ENCODE results near the gene DNAJB14. TPM values are rescaled to one million over a fixed set of nuclear protein-coding genes. Genes with fewer than 3 reads are reported as not detected.

The DNAJB14 gene
- total RNA-seq, 1 donor from 2014 or later, result 45.6 TPM

DNA sequence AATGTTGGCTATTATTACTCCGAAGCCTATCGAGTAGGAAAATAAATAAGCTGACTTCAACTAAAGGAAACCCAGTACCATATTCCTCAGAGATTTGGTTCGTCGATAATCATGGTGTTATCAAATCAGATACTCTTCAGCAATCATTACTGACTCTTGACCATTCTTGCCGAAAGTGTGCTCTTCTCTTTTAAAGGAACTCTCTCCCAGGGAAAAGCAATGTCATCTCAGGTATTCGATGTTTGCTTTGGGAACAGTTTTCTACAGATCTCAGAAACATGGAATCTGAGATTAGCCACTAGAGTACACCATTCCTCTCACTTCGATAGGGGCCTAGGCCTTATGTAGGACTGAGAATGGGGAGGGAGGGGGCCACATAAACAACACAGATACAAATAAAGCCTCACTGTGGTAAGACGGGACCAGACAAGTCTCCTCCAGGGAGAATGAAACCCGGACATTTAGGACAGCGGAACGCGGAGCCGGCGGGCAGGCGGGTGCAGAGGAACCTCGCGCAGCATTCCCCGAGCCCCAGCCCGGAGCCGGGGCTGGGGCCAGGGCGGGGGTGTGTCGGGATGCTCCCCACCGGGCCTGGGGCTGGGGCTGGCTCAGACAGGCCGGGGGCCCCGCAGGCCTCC is 581 bp downstream of the DNAJB14 start:
- no peak for DNase-seq (ENCODE audit: low spot score)

DNA sequence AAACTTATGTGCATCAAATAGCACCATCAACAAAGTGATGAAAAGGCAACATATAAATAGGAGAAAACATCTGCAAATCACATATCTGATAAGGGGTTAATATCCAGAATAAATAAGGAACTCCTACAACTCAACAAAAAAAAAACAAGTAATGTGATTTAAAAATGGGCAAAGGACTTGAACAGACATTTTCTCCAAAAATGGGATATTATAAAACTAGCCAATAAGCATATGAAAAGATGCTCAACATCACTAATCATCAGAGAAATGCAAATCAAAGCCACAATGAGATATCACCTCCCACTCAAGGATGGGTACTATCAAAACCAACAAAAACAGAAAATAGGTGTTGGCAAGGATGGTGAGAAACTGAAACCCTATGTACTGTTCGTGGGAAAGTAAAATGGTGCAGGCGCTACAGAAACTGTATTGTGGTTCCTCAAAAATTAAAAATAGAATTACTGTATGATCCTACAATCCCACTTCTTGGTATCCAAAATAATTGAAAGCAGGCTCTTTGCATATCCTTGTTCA is 2.4 kb downstream of the DNAJB14 start:
- no peak for DNase-seq (ENCODE audit: low spot score)

GRCh38 chr4:99938243-99938753 is 8.1 kb downstream of the DNAJB14 start:
- no peak for DNase-seq (ENCODE audit: low spot score)

- DNase-seq (ENCODE audit: low spot score), result no peak
These were observed 11.5 kb downstream of the DNAJB14 start for GRCh38 chr4:99934891-99935290.

DNA sequence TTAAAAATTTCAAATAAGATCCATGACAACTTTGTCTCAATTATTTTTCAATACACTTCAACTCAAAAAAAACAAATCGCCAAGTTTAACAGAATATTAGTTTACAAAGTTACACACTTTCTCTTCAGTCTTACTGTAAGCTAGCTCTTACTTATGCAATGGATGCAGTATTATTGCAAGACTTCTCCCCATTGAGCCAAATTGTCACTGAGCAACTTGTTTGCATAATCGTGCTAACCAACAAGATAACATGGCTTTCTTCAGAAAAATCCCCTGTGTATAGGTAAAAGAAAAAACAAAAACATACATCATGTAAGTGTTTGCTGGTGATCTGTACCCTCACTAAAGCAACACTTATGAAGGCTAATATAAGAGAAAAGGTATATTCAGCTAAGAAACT is 18.9 kb downstream of the DNAJB14 start:
- DNase-seq (ENCODE audit: low spot score), result no peak

DNA sequence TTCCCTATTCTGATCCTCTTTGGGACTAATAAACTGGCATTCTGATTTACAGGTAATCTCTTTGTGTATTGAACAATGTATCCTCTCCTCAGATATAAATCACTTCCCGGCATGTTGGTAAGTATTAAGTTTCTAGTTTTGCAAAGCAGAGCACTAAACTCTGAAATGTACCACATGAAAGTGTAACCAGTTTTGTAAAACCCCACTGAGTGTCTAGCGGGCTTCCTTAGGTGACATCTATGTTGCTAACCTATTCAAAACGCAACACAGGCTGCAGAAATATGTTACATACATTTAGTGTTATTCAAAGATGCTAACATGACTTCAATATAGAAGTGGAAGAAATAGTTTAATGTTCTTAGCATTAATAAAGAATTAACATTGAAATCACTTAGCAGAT is 25.2 kb downstream of the DNAJB14 start:
- no peak for DNase-seq (ENCODE audit: low spot score)

DNA sequence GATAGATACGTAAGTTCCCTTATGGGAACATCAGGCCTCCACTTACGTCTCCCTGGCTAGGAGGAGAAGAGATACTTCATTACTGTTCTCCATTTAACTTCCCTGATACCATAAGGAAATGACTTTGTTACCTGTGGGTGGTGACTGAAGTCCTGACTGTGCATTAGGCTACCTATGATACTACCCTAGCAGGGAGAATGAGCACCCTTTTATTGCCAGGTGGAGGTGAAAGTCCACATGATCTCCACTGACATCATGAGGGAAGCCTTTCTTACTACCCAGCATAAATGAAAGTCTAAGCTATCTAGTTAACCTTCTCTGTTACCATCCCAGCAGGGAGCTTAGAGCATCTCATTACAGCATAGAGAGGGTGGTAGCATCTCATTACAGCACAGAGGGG is 27.8 kb downstream of the DNAJB14 start:
- no peak for DNase-seq (ENCODE audit: low spot score)

- DNase-seq (ENCODE audit: low spot score), result no peak
These were observed 28.8 kb downstream of the DNAJB14 start for GRCh38 chr4:99917575-99917974.

DNA sequence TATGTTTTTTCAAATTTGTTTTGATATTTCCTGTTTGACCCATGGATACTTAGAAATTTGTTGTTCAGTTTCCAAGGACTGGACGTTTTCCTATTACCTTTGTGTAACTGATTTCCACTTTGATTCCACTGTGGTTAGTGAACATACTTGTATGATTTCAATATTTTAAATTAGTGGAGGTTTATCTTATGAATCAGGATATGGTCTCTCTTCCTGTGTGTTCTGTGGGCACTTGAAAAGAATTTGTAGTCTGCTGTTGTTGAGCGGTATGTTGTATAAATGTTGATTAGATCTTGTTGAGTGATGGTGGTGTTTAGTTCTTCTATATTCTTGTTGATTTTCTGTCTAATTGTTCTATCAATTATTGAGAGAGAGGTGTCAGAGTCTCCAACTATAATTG is 31.0 kb downstream of the DNAJB14 start:
- no peak for DNase-seq (ENCODE audit: low spot score)

DNA sequence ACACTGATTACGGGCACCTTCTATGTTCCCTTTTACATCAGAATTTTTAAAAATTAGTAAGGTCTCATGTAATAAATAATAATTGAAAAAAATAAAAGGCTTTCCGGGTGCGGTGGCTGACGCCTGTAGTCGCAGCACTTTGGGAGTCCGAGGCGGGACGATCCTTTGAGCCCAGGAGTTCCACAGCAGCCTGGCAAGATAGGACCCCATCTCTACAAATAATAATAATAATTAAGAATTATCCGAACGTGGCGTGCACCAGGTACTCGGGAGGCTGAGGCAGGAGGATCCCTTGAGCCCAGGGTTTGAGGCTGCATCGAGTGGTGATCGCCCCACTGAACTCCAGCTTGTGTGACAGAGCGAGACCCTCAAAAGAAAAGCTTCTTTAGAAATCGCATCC is 51.4 kb downstream of the DNAJB14 start:
- DNase-seq (ENCODE audit: low spot score), result no peak

GRCh38 chr4:99894161-99894997 is 52.0 kb downstream of the DNAJB14 start, which contains the start of gene LAMTOR3:
LAMTOR3 (minus strand) TSS chr4:99894427; CDS start chr4:99893963, 464 bp downstream.
- peak; percentile 95 for DNase-seq (ENCODE audit: low spot score)

DNA sequence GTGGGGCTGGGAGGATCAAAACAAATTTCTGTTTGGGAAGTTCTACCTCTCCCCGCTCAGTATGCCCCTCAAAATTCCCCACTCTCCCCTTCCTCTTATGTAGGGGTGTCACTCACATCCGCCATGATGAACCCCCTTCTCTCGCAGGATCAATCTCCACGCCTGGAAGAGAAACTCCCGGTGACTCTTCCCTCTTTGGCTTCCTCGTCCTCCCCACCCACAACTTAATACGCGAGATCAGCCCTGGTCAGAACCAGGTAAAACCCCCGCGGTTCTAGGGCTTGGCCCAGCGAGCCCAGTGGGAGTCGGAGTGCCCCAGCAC is 52.6 kb downstream of the DNAJB14 start:
- no peak for DNase-seq (ENCODE audit: low spot score)

DNA sequence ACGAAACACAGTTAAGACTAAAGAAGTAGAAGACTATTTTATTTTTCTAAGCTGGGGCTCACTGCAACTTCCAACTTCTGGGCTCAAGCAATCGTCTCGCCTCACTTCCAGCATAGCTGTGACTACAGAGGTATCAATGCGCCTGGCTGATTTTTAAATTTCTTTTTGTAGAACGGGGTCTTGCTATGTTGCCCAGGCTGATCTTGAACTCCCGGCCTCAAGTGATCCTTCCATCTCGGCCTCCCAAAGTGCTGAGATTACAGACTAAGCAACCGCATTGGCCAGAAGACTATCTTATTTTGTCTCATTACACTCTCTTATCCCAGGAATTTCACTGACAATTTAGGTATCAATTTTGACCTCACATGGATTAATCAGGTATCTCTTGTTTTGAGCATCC is 53.4 kb downstream of the DNAJB14 start:
- DNase-seq (ENCODE audit: low spot score), result no peak

DNA sequence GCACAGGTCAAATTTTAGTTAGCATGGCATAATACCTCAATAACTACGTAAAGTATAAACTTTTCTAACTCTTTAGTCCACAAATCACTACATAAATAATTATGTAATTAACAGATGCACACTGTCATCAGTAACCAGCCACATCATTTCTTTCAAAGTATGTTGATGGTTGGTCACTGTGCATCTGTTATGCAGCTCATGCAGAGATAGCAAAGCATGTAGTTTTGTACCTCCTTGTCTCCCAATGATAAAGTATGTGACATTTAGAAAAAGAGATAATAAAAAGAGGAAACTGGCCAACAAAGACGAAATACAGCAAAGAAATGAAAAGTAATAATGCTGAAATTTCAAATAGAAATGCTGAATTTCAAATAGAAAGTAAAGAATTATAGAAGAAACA is 55.1 kb downstream of the DNAJB14 start:
- DNase-seq (ENCODE audit: low spot score), result no peak

DNA sequence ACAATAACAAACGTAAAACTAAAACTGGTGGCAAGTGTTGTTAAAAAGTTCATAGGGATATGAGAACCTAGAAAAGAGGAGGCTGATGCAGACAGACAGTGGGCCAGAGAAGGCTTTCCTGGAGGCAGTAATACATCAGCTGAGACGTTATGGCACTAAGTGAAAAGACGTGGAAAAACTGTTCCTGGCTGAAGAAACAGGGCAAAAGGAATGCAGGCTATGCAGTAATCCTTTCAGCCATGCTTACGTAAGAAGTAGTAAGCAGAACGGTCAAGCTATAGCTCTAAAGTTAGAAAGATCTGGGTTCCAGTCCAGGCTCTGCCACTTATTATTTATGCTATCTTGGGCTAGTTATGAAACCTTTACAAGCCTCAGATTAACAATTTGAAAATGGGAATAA is 58.6 kb downstream of the DNAJB14 start:
- no peak for DNase-seq (ENCODE audit: low spot score)

DNA sequence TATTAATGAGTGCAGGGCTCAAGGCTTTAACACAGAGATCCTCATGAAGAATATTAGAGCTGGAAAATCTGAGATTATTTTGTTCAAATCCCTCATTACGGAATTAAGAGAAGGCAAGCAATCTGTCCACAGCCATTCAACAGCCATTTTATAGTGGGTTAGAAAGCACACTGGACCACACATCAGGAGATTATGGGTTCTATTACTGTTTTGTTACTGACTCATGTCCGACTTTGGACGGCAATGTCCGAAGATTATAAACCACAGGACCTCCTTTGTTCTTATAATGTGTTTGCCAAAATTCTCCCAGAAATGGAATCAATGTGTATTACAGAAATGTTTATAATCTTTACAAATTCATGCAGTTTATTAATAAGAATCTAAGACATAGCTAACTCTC is 60.3 kb downstream of the DNAJB14 start:
- DNase-seq (ENCODE audit: low spot score), result no peak

DNA sequence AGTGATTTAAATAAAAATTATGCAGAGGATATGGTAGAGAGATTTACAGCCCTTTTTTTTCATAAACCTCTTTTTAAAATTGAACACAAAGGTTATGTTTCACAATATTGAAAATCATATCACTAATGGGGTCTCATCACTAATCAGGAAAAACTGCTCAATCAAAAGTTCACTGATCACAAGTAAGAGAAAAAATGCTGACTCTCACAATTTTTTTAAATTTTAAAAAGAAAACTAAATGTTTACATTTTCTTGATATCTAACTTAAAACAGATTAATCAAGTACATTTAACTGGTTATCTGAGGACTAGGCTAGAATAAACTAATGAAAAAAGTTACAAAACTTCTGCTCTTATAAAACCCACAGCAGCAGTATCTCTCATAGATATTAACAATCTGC is 60.7 kb downstream of the DNAJB14 start:
- DNase-seq (ENCODE audit: low spot score), result no peak

- DNase-seq (ENCODE audit: low spot score), result no peak
These were observed 61.3 kb downstream of the DNAJB14 start for GRCh38 chr4:99885063-99885664.

DNA sequence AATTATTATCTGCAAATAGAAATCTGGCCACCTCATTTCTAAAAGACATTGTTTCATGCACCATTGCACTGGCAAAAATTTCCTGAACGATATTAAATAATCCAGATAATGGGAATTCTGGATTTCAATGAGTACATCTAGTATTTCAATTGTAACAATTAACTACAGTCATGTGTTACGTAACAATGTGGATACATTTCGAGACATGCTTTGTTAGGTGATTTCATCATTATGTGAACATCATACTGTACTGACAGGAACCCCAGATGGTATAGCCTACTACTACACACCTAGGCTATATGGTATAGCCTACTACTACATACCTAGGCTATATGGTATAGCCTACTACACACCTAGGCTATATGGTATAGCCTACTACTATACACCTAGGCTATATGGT is 67.0 kb downstream of the DNAJB14 start:
- no peak for DNase-seq (ENCODE audit: low spot score)

DNA sequence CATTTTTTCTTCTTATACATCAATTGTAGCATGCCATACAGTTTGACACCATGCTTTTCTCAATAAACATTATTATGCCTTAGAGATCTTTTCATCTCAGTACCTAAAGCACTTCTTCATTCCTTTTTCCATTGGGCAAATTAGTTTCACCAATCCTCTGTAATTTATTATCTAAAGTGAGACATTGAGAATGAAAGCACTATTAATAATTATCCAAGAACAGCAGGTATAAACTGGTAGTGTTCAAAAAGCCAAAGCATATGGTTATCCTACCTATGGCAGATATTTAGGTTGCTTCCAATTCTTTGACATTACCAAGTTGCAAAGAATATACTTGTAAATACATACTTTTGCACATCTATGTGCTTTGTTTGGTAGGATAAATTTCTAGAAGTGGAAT is 67.8 kb downstream of the DNAJB14 start:
- DNase-seq (ENCODE audit: low spot score), result no peak

DNA sequence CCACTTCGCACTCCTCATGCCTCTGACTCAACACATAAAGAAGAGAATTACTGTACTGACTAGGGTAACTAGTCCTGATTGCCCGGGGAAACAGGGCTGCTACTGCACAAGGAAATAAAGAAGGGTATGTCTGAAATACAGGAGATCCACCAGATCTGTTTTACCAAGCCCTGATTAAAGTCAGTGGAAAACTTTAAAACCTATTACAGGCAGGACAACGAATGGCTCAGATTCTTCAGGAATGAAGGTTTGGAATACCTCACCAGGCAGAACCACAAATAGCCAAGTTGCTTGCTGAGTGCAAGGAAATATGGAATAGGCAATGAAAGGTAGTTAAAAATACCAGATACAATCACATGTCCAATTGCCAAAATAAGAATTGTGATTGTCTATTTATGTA is 69.5 kb downstream of the DNAJB14 start:
- DNase-seq (ENCODE audit: low spot score), result no peak

DNA sequence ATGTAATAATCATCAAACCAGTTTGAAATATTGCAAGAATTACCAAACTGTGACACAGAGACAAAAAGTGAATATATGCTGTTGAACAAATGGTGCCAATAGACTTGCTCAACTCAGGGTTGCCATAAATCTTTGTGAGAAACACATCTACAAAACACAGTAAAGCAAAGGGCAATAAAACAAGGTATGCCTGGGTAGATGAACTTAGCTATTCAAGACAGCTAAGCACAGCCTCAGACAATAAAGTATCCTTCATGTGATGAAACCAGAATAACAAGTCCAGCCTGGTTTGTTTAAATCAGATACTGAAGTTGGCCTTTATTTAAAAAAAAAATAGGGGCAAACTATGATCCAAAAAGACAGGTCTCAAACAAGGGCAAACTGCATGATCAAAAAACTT is 71.3 kb downstream of the DNAJB14 start:
- DNase-seq (ENCODE audit: low spot score), result no peak

All from mesenteric fat pad (tissue), 1 donor.